Hindlimb muscle (tissue), 1 donor: ENCODE results near the gene DIDO1. TPM values are rescaled to one million over a fixed set of nuclear protein-coding genes. Genes with fewer than 3 reads are reported as not detected.
A peak's percentile ranks its signal among the peaks of the same experiment; 100 is the strongest.

Experiments
- DNase-seq: peaks from one replicate; pipeline ENCODE4 v3.0.0-alpha.2; 2013
- polyA plus RNA-seq: library from polyadenylated mRNA; unstranded; fragments of 120-200 nt; gene quantifications from one replicate; pipeline ENCODE4 v1.2.1, GENCODE V29; 2013; ENCODE audit not compliant: insufficient read length

DIDO1 gene
- 40.0 TPM for polyA plus RNA-seq

GRCh38 chr20:62926229-62927127 lies at the start of gene DIDO1:
DIDO1 (minus strand) TSS chr20:62926505.
- peak; percentile 93 for DNase-seq

GRCh38 chr20:62975251-62975760 lies 49.0 kb upstream of the DIDO1 start:
- no peak for DNase-seq

GRCh38 chr20:62972845-62973745 lies 46.8 kb upstream of the DIDO1 start:
- no peak for DNase-seq

- DNase-seq: peak; percentile 81
Measured at GRCh38 chr20:62971950-62972844, 45.9 kb upstream of the DIDO1 start.

DNA sequence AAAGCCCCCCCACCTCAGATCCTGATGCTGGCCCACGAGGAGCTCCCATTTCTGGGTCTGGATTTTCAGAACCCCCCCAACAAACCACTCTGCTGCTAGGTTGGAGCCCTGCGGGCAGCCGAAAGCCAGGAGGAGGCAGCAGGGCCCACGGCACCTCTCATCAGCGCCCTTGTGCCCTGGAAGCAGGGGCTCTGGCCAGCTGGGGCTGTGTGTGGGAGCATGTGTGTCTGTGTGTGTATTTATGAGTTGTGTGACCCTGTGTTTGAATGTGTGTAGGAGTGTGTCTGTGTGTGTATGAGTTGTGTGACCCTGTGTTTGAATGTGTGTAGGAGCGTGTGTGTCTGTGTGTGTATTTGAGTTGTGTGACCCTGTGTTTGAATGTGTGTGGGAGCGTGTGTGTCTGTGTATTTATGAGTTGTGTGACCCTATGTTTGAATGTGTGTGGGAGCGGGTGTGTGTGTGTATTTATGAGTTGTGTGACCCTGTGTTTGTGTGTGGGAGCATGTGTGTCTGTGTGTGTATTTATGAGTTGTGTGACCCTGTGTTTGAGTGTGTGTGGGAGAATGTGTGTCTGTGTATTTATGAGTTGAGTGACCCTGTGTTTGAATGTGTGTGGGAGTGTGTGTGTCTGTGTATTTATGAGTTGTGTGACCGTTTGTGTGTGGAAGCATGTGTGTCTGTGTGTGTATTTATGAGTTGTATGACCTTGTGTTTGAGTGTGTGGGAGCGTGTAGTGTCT lies 45.1 kb upstream of the DIDO1 start:
- DNase-seq: no peak

DNA sequence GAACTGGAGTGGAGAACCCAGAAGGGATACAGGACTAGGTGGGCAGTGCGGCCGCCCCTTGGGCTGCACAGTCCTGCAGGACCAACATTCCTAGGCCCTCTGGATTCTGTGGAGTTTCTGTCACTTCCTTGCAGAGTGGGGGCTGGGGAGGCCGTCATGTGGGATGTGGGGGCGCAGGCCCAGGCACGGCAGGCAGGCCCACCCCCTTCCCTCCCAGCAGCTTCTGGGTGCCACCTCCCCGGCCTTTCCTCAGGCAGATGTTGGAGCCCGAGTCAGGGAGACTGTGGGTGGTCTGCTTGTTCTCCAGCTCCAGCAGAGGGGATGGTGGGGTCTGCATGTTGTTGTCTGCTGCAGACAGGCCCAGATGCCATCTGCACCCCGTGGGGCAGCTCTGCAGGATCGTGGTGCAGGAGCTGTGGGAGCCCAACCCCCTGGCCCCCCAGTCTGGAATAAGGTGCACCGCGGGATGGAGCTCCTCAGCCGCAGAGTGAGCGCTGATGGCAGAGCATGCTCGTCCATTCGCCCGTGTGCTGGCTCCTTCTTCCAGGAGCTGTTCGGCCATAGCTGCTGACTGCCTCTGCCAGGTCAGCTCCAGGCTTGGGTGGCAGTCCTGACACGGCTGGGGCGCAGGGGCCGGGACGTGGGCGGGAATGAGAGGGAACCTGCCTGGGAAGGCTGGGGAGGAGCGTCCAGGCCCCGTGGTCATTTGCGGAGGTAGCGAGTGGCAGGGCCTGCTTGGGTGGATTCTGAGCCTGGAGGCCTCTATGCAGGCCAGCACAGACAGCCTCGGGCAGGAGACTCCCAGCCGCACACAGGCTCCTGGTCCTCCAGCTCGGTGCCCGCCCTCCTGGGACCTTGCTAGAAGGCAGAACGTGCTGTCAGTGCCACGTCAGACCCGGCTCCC lies 44.3 kb upstream of the DIDO1 start:
- DNase-seq: no peak

DNA sequence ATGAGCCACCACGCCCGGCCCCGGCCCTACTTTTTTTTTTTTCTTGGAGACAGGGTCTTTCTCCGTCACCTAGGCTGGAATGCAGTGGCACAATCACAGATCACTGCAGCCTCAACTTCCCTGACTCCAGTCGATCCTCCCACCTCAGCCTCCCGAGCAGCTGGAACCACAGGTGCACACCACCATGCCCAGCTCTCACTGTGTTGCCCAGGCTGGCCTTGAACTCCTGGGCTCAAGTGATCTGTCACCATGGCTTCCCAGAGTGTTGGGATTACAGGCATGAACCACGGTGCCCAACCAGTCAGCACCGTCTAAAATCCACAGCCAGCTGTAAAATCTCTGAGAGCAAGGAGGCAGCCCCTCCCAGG lies 43.6 kb upstream of the DIDO1 start:
- no peak for DNase-seq

DNA sequence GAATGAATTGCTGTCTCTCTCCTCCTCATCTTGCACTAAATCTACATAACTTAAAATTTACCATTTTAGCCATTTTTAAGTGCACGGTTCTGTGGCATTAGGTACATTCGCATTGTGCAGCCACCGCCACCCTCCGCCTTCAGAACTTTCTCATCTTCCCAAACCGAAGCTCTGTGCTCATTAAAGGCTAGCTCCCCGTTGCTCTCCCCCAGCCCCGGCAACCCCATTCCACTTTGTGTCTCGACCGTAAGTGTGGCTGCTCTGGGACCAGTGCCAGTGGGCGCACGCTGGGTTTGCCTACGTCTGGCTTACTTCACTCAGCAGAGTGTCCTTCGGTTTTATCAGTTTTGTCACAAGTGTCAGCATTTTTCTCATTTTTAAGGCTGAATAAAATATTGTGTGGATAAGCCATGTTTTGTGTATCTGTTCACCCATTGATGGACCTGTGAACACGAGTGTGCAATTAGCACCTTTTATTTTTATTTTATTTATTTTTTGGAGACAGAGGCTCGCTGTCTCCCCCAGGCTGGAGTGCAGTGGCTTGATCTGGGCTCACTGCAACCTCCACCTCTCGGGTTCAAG lies 43.0 kb upstream of the DIDO1 start:
- no peak for DNase-seq

DNA sequence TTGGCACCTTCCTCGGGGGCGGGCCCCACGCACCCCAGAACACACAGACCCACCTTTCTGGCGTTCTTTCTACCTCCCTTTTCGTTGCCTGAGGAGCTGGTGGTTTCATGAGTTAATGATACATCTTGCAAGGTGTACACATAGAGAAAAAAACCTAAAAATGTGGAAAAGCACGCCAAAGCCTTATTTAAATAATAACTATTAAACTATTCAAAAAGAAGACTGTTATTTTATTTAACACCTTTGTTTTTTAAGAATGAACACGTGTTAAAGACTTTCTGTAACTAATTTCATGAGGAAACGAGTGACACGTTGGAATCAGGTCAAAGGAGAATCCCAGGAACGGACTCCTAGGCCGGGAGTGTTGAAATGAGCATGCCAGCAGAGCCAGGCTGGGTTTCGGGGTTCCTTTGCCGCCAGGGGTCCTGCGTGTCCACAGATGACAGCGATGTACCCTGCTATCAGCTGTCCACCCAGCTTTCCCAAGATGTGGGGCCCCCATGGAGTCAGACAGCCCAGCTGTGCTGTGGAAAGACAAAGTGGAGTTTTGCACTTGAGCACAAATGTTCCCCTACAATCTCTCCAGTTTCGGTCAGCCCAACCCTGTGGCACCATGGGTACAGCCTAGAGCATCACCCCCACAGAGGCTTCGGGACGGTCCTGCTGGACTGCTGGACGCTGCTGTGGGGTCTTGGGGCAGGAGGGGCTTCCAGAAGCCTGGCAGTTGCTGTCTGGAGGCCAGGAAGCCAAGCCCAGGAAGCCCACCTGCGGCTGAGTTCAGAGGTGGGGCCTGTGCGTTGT lies 42.3 kb upstream of the DIDO1 start:
- DNase-seq: no peak

- no peak for DNase-seq
Measured at GRCh38 chr20:62967628-62968351, 41.5 kb upstream of the DIDO1 start.

GRCh38 chr20:62967149-62967501 lies 40.8 kb upstream of the DIDO1 start:
- no peak for DNase-seq

DNA sequence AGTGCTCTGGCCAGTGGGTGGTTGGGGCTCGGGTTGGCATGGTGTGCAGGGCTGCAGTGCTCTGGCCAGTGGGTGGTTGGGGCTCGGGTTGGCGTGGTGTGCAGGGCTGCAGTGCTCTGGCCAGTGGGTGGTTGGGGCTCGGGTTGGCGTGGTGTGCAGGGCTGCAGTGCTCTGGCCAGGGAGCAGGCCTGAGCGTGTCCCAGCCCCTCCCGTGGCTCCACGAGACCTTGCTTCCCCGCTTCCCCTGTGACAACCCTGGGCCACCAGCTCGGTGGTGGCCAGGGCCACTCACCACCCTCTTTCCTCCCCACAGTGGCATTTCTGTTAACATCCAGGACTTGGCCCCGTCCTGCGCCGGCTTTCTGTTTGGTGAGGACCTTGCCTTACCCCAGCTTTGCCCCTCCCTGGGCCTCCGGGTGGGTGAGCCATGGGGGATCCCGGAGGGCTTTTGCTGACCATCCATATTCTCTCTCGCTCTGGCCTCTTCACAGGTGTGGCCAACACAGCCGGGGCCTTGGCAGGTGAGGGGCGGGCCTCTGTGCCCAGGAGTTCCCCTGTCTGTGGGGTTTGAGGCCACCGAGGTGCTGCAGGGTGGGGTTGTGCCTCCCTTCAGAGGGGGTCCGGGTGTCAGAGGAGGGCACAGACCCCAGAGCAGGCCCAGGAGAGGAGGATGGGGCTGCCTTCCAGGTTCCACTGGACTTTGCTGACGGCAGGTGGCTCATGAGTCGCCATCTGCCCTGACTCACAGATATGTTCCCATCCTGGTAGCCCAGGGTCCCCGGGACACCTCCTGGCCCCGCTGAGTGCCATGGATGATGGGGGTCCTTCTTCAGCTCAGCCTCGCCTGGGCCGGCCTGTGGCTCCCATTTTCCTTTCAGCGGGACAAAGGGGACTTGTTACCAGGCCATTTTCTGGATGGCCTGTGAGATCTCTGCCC lies 40.2 kb upstream of the DIDO1 start:
- no peak for DNase-seq

DNA sequence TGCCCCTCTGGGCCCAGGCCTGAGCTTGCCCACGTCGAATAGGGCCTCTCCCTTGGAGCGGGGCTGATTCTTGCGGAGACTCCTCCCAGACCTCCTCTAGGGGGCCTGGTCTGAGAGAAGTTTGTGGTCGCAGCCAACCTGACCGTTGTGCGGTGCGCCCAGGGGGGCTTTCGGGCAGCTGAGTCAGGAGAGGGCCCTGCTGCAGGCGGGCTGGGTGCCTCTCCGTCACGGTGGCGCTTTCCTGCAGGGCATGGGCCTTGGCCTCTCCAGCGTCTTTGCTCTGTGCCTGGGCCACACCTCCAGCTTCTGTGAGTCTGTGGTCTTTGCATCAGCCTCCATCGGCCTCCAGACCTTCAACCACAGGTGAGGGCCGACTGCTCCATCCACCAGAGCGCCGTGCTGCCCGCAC lies 39.1 kb upstream of the DIDO1 start:
- DNase-seq: no peak

DNA sequence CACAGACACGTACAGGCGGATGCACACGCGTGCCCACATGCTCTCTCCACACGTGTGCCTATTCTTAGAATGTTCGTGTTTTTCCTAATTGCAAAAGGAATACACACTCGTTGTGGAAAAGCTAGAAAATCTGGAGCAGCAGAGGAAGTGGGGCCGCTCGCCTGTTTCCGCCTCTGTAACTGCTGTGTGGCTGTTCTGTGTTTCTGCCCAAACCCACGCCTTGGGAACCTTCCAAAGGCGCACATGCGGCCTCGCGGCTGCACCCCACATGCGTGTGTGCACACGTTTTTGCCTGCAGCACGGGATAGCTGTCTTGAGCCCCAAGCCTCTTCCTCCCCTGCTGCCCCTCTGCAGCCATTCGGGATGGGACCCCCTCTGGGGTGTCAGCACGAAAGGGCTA lies 38.4 kb upstream of the DIDO1 start:
- DNase-seq: peak; percentile 36

GRCh38 chr20:62963614-62964397 lies 37.5 kb upstream of the DIDO1 start:
- no peak for DNase-seq

- DNase-seq: no peak
Measured at GRCh38 chr20:62962891-62963613, 36.7 kb upstream of the DIDO1 start.
